SHP77 (cell line): Measurements from ENCODE around the gene TSPYL2.

ENCODE experiments used
- DNase-seq, 2 experiments: peaks; one replicate each; lab custom pipeline; 2025; lab: John Stamatoyannopoulos, UW

The TSPYL2 gene

GRCh38 chrX:53125506-53125905, 43.3 kb downstream of the TSPYL2 start:
- no peak for DNase-seq

GRCh38 chrX:53126377-53126776, 44.2 kb downstream of the TSPYL2 start:
- DNase-seq, result no peak

- no peak for DNase-seq
These were observed 46.1 kb downstream of the TSPYL2 start for GRCh38 chrX:53128097-53128749.

- no peak for DNase-seq
These were observed 51.2 kb downstream of the TSPYL2 start for GRCh38 chrX:53133400-53133799.

- no peak for DNase-seq
These were observed 53.4 kb downstream of the TSPYL2 start for GRCh38 chrX:53135581-53135980.
